GM12873 (cell line): ENCODE results near the gene RPRD1A.

Source experiments
- TF ChIP-seq, protein P1 (sequence below): IDR thresholded peaks from 2 replicates; pipeline ENCODE4 v1.5.1; 2012; ENCODE audit warnings: low read depth, mild to moderate bottlenecking, moderate library complexity, low read length, control low read depth; ENCODE audit not compliant: insufficient read depth; ENCODE audit errors: missing control alignments

The RPRD1A gene

DNA sequence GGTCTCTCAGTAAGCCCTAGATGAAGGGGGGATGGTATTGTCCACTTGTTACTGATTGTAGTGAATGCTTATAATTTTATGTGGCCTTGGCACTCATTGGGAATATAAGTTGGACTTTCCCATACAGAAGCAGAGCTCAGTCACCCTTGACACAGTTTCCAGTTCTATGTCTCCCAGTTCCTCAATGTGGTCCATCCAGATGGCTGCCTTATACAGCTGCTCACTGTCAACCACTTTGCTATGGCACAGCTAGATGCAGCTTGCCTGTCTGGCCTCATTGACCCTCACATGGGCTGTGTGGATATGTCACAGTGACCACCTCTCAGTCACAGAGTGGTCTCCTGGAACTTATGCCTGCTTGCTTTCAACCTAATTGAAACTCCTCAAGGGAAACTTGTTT, 40.1 kb upstream of the RPRD1A start:
- TF ChIP-seq, protein P1, sequence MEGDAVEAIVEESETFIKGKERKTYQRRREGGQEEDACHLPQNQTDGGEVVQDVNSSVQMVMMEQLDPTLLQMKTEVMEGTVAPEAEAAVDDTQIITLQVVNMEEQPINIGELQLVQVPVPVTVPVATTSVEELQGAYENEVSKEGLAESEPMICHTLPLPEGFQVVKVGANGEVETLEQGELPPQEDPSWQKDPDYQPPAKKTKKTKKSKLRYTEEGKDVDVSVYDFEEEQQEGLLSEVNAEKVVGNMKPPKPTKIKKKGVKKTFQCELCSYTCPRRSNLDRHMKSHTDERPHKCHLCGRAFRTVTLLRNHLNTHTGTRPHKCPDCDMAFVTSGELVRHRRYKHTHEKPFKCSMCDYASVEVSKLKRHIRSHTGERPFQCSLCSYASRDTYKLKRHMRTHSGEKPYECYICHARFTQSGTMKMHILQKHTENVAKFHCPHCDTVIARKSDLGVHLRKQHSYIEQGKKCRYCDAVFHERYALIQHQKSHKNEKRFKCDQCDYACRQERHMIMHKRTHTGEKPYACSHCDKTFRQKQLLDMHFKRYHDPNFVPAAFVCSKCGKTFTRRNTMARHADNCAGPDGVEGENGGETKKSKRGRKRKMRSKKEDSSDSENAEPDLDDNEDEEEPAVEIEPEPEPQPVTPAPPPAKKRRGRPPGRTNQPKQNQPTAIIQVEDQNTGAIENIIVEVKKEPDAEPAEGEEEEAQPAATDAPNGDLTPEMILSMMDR = no peak

DNA sequence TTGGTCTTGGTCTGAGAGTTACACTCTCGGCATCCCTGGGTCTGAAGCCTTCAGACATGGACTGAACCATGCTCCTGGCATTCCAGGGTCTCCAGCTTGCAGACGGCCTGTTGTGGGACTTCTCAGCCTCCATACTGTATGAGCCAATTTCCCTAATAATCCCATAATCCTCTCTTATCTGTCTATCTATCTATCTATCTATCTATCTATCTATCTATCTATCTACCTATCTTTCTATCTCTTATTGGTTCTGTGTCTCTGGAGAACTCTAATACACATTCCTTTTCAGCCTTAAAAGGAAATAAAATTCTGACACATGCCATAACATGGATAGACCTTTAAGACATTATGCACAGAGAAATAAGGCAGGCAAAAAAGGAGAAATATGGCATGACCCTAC, 37.4 kb upstream of the RPRD1A start:
- TF ChIP-seq, protein P1 = no peak

DNA sequence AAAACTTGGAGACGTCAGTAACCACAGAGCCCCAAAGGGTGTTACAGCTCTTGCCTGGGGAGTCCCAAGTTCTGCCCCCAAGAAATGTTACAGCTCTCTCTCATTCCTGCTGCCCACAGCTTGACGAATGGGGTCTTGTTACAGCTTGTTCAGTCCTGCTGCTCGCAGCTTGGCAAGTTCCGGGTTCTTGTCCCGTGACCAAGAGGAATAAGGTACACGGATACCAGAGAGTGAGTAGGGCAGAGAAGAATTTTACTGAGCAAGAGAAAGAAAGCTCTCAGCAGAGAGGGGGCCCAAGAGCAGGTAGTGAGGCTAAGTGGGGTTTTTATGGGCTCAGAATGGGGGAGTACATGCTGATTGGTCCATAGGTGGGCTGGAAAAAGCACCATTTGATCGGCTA, 34.6 kb upstream of the RPRD1A start:
- TF ChIP-seq, protein P1 = no peak

DNA sequence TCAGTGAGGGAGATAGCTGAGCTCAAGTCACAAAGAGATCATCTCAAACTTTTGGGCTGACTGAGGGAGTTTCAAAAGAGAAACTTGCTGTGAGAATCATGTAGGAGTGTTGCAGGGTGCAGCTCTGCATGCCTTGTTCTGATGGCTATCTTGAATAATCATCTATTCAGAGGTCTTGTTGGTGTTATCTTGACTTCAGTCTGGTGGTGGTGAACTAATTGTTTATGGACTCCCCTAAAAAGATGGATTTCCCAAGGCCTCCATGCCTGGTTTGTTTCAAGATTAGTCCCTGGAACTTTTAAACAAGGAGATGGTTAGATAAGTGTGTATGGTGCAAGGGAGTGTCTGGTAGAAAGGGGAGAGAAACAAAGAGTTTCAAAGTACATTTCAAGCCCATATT, 32.0 kb upstream of the RPRD1A start:
- TF ChIP-seq, protein P1 = no peak

DNA sequence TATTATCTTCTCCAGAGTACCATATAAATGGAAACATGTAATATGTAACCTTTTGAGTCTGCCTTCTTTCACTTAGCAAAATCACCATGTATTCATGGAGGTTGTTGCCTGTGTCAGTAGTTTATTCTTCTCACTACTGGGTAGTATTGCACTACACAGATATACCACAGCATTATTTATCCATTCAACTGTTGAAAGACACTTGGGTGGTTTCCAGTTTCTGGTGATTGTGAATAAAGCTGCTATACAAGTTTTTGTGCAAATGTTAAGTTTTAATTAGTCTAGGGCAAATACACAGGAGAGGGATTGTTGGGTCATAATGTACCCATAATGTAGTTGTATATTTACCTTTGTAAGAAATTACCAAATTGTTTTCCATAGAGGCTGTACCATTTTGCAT, 29.6 kb upstream of the RPRD1A start:
- TF ChIP-seq, protein P1 = no peak

DNA sequence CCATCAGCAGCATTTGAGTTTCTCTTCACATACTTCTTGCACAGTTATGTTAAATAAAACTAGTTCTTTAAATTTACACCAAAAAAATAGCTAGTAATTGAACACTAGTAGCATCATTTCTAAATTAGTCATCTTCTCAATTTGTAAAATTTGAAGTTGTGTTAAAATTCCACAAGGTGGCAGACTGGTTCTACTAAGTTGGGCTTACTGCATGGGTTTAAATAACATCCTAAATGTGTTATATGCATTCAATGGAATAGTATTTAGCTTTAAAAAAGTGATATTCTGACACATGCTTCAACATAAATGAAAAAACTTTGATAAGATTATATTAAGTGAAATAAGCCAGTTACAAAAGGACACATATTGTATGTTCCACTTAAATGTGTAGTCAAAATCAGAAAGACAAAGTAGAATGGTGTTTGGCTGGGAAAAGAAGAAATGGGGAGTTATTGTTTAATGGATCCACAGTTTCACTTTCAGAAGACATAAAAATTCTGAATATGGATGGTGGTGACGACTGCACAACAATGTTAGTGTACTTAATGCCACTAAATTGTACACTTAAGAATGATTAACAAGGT, 28.7 kb upstream of the RPRD1A start:
- TF ChIP-seq, protein P1 = peak; percentile 29

DNA sequence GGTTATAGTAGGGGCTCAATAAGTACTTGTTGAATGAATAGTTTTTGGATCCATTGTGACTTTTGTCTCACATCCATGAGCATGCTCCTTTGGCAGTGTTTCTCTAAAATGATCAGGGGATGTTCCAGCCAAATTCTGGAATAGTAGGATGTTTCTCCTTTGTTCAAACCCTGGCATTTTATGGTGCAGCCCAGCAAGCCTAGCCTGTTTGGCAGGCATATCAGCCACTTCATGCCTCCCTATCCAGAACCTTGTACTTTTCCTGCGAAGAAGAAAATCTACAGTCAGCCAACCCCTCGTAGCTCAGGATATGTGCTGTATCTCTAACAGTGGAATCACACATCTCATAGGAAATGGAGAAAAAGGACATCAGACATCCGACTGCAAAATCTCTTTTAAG, 27.1 kb upstream of the RPRD1A start:
- TF ChIP-seq, protein P1 = no peak
